HG03108 (cell line): ENCODE results near the gene DOCK1.

Experiments used
- ATAC-seq: cut with Tn5 transposase; IDR thresholded peaks from one replicate; pipeline ENCODE4 v1.9.1; 2021; ENCODE audit warnings: moderate library complexity; ENCODE audit not compliant: unreplicated experiment

DOCK1 gene

DNA sequence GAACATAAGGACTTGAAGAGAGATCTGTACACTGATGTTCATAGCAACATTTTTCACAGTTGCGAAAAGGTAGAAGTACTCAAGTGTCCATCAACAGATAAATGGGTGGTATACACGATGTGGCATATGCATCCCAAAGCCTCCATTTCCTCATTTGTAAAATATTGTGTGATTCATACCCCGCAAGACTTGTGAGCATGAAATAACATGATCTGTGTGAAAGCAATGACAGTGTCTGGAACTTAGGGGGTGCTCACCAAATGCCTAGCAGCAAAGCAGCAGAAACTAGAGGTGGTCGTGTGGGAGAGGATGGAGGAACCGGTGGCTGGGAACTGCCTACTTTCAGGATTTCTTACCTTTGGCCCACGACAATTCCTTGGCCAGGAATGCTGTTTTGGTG, 426.5 kb downstream of the DOCK1 start:
- no peak for ATAC-seq

DNA sequence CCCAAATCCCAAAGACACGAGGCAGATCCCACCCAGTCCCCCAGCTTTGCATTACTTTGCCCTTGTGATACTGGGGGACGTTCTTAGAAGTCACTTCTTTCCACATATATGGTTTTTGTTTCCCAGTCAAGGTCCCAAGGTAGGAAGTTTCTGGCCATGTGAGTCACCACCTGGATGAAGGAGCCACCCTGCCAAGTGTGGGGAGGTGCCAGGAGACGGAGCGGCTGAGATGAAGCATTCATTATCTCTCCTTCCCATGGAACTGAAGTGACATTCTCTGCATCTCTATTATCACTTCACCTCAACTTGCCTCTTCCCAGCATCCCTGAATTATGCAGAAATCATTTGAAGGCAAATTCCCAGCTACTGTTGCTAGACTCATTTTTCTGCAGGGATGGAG, 427.4 kb downstream of the DOCK1 start:
- ATAC-seq = no peak

DNA sequence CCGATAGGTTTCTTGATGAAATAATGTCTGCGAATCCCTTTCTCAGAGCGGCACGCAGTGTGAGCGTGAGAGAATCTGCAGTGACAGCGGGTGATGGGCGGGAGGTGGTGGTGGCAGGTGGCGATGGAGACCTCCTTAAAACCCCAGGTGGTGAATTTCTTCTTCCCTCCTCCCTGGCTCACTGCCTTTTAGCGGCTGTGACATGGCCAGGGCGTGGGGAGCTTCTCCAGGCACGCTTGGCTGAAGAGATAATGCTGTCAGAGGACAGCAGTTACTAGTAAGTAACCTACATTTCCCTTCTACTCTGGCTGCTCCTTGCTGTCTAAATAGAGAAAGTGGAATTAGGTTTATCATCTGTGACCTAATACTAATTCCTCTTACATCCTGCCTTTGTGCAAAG, 432.6 kb downstream of the DOCK1 start:
- ATAC-seq = no peak

DNA sequence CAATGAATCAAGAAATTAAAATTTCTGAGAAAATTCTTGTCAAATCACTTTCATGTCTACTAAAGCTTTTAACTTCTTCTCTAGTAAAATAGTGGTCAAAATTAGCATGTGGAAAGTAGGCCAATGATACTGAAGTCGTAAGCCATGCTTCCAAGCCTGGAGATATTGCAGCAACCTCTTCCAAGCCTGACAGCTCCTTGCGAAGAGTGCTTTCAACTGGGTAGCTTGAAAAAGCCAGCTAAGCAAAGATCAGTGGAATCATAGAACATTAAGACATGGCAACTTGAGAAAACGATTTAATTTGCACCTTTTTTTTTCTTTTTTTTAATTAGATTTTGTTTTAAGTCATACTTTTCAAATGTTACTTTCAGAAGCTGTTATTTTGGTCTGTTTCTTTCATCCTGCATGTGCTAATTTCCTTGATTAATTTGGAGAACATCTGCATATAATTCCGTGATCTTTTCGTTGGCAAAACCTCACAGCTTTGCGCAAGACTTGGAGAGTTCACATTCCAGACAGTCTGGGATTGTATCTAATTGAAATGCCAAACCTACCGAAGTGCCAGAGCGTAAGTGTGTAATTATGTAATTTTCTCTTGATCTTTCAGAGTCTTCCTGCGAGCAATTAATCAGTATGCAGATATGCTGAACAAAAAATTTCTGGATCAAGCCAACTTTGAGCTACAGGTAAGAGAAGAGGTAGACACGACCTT, 433.3 kb downstream of the DOCK1 start:
- ATAC-seq = no peak

DNA sequence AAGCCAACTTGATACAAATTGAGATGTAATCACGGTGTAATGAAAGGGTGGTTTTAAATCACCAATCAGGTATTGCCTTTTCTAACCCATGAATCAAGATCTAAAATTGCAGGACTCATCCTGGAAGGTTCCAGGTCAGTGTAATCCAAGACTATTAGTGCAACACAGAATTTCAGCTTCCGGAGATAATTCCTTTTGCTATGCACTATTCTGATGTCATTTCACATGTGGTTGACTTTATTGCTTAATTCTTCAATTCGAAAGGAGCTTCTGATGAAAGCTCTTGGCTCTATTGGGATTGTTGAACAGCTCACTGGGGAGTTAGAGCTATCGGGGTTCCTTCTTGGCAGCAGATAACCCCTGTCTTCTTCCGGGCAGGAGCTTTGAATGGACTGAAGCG, 438.6 kb downstream of the DOCK1 start:
- no peak for ATAC-seq

DNA sequence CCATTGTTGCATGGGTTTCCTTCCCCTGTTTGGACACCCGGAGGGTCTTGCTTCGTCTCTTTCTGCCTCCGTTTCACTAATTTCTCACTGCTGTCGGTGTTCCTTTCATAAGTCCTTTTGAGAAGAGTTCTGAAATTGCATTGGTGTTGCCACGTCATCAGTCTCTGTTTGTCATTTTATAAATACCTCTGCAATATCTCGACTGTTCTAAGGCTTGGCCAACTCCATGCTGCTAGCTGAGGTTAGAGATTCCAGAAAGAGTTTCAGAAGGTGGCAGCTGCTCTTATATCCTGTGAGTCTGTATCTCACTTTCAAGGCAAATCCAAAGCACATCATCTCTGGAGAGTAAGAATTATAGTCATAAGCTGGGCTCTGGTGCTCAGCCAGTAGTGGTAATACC, 439.1 kb downstream of the DOCK1 start:
- ATAC-seq = no peak

DNA sequence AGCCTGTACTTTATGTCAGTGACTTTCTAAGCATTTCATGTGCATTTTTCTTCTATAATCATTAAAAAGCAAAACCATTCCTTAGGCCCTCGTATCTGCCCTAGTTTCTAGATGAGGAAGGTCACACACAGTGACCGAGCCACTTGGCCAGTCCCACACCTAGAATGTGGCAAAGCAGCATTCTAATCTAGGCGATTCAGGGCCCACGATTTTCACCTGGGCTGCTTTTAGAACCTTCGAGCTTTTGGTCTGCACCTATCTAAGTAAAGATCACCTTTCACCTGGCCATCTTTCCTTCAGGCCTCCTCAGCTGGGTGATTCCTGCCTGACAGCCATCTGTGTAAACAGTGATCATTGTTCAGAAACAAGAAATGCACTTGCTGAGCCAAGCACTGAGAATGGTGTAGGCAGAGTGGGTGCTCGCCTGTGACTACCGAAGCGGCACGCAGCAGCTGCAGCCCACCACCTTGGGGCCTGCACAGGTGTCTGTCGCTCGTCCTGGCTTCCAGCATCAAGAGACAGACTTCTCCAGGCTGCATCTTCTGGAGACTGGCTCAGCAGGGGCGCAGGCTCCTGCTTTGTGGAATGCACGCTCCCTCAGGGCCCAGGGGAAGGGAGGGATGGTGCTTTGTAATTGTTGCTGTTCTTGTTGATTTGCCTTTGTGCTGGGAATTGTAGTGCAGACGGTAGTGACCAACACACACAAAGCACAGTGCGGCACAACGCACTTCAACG, 440.2 kb downstream of the DOCK1 start:
- no peak for ATAC-seq

DNA sequence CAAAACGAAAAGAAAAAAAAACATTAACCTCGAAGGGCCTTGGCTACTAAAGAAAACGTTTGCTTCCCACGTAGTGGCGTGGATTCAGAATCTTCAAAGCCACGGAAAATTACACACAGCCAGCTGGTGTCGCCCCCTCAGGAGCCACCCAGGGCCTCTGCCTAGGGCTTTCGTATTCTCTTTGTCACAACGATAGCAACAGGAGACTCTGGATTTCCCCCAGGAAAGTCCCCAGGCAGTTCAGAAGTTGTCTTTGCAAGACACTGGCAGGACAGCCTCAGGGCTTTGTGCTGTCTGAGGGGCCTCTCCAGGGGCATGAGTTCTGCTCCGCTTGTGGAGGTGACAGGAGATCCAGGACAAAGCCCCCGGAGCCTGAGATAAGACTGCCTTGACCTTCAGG, 441.4 kb downstream of the DOCK1 start:
- no peak for ATAC-seq

DNA sequence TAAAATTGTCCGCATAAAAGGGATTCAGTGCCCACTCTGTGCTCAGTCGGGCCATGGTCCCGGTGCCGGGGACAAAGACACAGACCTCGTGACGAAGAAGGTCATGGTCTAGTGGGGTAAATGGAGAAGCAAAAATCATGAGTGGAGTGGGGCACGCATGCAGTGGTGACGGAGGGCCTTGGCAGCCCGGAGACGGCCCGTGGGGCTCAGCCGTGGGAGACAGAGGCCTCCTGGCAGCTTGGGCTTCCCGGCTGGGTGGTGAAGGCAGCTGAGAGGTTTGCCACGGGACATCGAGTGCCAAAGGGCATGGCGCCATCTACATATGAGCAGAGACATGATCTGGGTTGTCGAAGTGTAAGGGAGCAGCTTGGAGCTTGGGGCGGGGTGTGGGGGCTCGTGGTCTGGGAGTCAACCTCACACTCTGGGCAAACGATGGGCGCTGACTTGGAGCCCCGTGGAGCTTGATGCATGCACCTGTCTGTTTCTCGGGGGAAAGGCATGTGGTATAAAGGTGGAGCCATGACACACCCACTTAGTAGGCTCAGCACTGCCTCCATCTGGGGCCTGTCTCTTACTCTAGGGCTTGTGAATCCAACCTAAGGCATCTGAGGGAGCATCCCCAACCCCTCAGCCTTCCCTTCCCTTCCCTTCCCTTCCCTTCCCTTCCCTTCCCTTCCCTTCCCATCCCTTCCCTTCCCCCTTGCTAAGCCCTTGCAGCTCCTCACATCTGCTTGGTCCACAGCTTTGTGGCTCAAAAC, 442.2 kb downstream of the DOCK1 start:
- no peak for ATAC-seq

DNA sequence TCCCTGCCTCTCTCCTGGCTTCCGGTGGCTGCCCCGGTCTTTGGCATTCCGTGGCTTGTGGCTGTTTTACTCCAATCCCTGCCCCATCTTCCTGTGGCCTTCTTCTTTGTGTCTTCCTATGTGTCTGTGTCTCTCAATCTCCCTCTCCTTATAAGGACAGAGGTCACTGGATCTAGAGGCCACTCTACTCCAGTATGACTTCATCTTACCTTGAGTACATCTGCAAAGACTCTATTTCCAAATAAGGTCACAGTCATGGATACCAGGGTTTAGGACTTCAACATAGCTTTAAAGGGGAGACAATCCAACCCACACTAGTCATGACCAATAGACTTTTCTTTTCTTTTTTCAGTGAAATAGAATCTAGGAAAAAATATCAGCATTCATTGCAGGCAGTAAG, 444.5 kb downstream of the DOCK1 start:
- ATAC-seq = no peak

DNA sequence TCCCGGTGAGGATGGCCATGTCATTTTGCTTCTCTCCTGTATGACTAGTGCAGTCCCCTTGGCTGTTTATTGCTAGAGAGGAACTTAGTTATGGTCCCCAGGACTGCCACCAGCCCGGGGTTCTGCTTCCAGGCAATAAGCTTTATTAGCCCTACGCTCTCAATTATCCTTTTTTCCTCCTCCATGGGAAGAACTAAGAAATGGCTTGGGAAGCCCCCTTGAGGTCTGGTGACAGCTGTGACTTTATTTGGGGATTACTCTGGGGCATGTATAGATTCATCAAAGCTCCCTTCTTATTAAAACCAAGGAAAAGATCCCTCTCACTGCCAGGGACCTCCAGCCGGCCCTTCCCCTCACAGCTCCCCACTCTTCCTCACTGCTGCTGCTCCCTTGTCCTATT, 446.3 kb downstream of the DOCK1 start:
- ATAC-seq = no peak

DNA sequence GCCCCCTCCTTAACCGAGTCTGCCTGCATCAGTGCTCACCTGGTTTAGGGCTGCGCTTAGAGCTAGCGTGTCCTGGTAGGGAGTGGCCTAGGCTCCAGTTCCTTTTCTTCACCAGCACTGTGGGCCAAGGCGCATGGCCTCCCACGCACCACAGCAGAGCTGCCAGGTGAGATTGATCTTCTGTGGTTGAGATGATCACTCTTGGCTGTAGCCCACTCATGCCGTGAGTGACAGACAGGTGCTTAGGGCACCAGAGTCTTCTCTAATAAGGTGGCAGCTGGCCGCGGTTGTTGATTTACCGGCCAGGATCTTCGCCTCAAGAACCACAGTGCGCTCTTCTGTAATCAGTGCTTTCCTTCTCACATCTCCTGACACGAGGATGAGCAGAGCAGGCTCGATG, 448.3 kb downstream of the DOCK1 start:
- no peak for ATAC-seq

DNA sequence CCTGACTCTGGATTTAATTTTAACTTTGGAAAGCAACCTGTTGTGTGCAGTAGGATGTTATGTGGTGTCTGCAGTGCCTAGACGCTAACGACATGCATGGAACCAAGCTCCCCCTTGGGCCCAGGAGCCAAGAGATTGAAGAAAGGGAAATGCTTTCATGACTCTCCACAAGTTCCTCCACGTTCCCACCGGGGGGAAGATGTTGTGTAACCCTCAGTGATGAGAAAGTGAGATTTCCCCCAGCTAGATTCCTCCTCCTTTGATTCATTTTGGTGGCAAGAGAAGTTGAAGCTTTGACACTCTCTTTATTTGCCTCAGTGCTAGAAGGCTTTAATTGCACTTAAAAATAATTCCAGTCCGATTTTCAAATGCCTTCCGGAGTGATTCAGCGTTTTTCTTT, 449.0 kb downstream of the DOCK1 start:
- no peak for ATAC-seq

DNA sequence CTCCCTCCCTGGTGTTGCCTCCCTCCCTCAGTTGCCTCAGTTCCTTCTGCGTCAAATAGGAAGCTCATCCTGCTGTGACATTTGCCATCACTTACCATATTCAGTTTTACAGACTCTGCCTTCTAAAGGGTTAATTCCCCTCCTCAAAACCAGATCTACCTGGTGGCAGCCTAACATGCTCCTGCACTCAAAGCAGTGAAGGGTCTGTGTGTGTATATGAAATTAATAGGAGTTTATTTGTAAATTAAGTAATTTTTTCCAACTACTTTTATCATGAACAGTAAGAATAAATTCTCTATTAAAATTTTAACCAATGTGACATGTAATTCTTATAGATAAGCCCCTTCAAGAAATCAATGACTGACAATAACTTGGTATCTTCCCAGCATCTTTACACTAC, 449.8 kb downstream of the DOCK1 start:
- ATAC-seq = no peak

DNA sequence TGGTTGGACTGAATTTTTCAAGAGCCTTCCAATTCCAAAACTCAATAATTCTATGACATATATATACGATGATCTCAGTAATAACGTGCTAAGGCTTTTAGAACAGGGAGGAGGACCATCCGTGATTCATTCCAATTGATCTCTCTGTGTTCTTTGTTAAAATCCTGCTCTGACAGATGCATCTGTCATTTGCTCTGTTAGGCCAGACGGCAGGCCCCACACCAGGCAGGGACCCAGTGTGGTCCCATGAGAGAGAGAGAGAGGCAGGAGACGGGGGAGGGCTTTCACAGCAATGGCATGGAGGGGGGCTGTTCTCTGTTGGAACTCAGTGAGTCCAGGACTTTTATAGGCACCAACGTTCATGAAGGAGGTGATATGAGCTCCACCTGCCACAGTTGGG, 451.1 kb downstream of the DOCK1 start:
- no peak for ATAC-seq

DNA sequence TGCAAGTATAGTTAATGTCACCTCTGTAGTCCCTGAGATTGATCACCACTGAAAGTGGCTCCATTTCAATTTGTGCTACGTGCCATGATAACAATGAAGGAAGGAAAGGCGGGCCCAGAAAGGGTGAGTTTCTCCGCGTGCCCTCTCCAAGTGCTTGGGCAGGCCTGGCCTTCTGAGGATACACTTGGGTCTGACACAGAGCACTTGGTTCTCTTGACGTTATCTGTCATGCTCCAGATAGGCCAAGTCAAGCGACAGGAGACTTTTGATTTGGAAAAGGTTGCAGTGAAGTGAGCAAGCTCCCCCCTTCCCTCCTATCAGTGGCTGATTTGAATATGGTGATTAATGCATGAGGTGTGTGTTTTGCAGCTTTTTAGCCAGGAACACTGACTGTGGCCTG, 452.0 kb downstream of the DOCK1 start:
- no peak for ATAC-seq

DNA sequence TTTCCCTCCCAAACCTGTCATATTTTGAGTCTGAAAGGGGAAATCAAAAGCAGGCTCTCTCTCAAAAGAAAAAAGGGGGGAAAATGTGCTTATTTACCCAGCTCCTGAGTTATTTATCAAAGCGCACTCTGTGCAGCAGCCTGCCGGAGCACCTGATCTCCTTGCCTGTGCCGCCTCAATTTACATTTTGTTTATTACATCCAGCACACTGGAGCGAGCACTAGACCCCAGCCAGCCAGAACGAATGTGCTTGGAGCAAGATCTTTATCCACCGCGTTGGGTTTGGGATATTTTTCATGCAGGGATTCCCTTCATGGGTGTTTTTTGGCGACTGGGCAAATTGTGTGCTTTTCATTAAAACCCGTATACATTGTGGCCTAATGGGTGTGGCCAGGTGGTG, 453.1 kb downstream of the DOCK1 start:
- ATAC-seq = no peak

DNA sequence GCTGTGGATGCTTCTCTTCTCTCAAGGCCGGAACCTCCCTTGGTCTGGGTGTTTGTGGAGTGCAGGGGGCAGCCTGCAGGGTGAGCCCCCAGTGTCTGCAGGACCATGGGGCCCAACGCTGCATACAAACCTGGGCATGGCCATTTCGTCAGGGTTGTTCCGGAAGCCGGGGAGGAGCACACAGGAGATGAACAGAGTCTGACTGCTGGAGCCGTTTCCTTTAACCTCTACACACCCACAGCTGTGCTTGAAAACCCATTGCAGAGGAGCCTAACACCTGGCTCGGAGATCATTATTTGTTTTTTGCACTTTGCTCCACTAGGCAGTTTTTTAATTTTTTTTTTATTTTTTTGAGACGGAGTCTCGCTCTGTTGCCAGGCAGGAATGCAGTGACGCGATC, 458.8 kb downstream of the DOCK1 start:
- ATAC-seq = no peak

DNA sequence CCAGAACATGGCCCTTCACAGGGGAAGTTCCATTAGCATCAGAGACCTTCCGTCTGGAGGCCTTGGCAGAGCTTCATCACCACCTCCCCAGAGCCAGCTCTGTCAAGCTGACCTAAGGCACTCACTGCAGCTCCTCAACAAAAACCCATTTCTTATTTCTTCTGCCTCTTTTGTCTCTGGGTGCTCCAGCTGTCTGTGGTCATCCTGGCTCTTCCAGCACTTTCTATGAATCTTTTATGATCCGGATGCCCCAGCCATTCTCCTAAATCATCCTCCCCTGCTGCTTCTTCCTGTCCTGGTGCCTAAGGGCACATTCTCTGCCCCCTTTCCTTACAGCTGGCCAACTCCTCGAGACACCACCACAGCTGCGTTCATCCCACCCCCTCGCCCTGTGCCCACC, 462.9 kb downstream of the DOCK1 start:
- no peak for ATAC-seq

DNA sequence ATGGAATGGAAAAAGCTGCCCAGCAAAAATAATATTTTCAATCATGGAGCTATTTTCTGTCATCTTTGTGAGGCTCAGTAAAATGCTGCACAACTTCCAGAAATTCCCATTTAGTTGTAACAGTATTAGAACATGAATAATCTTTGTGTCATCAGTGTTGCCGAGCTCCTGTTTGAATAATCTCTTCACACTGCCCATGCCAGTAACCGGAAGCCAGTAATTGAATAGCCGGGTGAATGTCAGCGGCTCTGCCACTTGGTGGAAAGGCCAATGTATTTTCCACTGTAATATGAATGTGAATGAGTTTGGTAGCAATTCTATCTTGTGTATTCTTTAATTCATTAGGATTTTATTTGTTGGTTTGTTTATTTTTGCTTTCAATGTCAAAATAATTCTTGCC, 463.7 kb downstream of the DOCK1 start:
- no peak for ATAC-seq

DNA sequence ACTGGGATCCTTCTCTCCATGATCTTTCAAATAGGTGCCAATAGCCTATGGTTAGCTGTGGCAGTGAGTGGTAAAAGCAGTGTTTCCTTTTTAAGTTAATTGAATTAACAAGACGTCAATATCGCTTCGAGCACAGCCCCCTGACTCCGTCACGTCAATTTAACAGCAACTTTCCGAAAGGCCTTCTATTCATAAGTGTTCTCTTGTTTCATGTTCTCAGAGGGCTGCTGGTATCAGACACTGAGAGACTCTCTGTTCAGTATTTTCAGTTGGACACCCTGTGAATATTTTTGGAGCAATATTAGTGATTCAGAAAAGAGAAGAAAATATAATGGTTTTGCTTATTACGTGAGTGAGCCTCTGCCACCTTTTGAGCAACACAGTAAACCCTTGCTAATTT, 465.4 kb downstream of the DOCK1 start:
- ATAC-seq = no peak

DNA sequence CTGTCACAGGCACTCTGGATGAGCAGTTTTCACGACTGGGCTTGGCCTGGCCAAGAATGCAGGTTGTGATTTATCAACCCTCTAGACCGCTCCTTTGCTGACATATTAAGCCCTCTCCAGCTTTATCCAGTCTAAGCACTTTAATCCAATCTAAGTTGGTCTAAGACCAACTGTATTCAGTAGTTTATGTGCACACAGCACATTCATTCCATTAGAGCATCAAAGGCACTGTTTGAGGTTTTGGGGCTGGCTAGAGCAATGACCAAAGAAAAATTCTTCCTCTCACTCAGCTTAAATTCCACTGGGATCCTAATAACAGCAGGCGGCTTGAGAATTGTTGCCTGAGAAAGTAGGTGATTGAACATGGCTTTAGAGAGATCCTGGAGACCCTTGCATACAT, 467.1 kb downstream of the DOCK1 start:
- no peak for ATAC-seq
